ENCODE data around the gene NISCH. TPM values are rescaled to one million over a fixed set of nuclear protein-coding genes. Genes with fewer than 3 reads are reported as not detected.

NISCH gene
- total RNA-seq, 2 donors from 2014 or later, result 29.2 to 49.6 TPM

DNA sequence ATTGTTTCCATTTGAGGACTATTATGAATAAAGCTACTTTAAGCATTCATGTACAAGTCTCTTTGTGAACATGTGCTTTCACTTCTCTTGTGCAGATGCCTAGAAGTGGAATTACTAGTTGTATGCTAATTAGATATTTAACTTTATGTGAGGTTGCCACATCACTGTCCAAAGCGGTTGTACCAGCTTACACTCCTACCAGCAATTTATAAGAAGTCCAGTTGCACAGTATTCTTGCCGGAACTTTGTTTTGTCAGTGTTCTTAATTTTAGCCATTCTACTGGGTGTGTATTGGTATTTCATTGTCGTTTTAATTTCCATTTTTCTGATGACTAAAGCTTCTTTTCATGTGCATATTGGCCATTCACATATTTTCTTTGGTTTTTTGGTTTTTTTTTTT, 39.6 kb upstream of the NISCH start:
- DNase-seq (ENCODE audit: low spot score), result no peak
- peaks cover 0 to 24% of the 10 kb centered on the region in 2 donors for H3K4me1 ChIP-seq
- no peaks in the 10 kb centered on the region for H3K9me3 ChIP-seq
- H3K27me3 ChIP-seq, result no peaks in the 10 kb centered on the region
- H3K36me3 ChIP-seq, result no peaks in the 10 kb centered on the region
- no peak overlapping the region for H3K4me3 ChIP-seq
- no peak overlapping the region for H3K27ac ChIP-seq
- TF ChIP-seq, protein P1, sequence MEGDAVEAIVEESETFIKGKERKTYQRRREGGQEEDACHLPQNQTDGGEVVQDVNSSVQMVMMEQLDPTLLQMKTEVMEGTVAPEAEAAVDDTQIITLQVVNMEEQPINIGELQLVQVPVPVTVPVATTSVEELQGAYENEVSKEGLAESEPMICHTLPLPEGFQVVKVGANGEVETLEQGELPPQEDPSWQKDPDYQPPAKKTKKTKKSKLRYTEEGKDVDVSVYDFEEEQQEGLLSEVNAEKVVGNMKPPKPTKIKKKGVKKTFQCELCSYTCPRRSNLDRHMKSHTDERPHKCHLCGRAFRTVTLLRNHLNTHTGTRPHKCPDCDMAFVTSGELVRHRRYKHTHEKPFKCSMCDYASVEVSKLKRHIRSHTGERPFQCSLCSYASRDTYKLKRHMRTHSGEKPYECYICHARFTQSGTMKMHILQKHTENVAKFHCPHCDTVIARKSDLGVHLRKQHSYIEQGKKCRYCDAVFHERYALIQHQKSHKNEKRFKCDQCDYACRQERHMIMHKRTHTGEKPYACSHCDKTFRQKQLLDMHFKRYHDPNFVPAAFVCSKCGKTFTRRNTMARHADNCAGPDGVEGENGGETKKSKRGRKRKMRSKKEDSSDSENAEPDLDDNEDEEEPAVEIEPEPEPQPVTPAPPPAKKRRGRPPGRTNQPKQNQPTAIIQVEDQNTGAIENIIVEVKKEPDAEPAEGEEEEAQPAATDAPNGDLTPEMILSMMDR (IDR thresholded peaks at IDR 0.05), result no peak

GRCh38 chr3:52420388-52420787, 35.0 kb upstream of the NISCH start:
- Histone ChIP-seq H3K4me3 (no peak overlapping the region), H3K4me1 (no peaks in the 10 kb centered on the region), H3K9me3 (no peaks in the 10 kb centered on the region), H3K27me3 (no peaks in the 10 kb centered on the region), H3K36me3 (no peaks in the 10 kb centered on the region), H3K27ac (no peak overlapping the region)
- TF ChIP-seq, protein P1 (IDR thresholded peaks at IDR 0.05), result no peak
- no peak for DNase-seq (ENCODE audit: low spot score)

DNA sequence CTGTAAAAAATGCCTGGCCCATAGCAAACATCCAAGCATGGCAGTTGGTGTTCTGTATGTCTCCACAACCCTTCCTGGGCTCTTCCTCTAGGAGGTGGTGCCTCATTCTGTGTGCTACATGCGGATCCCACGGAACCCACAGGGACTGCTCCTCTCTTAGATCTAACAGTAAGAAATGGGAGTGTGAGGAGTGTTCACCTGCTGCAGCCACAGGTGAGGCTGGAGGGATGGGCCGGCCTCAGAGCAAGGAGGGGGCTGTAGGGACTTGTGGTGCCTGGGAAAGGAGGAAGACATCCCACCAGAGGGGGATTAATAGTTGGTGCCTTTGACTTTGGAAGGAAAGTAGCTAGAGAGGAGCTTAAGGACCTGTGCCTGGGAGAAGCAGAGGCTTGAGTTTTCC, 32.7 kb upstream of the NISCH start:
- H3K36me3 ChIP-seq, result no peaks in the 10 kb centered on the region
- H3K4me1 ChIP-seq, result no peaks in the 10 kb centered on the region
- no peak for DNase-seq (ENCODE audit: low spot score)
- H3K9me3 ChIP-seq, result no peaks in the 10 kb centered on the region
- no peak overlapping the region for H3K27ac ChIP-seq
- TF ChIP-seq, protein P1 (IDR thresholded peaks at IDR 0.05), result no peak
- no peak overlapping the region for H3K4me3 ChIP-seq
- no peaks in the 10 kb centered on the region for H3K27me3 ChIP-seq

GRCh38 chr3:52423173-52423572, 32.2 kb upstream of the NISCH start:
- no peaks in the 10 kb centered on the region for H3K9me3 ChIP-seq
- no peak overlapping the region for H3K27ac ChIP-seq
- TF ChIP-seq, protein P1 (IDR thresholded peaks at IDR 0.05), result no peak
- no peak for DNase-seq (ENCODE audit: low spot score)
- no peaks in the 10 kb centered on the region for H3K4me1 ChIP-seq
- H3K36me3 ChIP-seq, result no peaks in the 10 kb centered on the region
- no peak overlapping the region for H3K4me3 ChIP-seq
- H3K27me3 ChIP-seq, result no peaks in the 10 kb centered on the region

DNA sequence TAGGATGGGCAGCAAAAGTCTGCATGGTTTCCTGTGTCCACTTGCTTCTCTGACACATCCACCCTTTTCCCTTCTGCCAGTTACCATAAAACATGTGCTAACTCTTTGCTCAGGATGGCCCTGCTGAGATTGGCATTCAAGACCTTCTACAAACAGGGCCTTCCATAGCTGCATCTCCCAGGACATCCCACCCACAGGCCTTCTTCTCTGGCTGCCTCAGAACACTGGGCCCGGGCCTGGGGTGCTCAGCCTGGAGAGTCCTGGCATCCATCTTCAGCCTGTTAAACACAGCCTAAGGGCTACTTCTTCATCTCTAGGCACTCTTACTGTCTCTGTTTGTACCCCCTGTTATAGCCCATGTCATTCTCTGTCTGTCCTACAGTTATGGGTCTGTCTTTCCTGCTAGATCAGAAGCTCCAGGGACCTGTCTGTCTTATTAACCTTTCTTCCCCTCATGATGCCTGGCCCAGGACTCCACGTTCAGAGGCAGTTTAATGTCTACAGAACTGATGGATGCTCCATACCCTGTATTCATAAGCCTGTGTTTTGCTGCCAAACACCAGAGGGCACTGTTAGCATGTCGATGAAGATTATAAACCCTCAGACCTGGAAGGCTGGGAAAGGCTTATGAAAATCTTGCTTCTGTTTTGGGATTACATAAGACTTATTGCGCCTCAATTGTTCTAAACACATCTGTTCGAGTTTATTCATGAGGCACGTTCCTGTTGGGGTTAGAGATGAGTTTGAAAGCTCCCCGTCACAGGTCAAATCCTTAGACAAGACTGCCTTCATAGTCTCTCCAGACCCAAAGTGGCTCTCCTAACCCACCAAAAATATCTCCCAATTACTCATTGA, 27.0 kb upstream of the NISCH start:
- Histone ChIP-seq H3K4me1 (peaks cover 0 to 37% of the 10 kb centered on the region in 2 donors), H3K36me3 (no peaks in the 10 kb centered on the region), H3K9me3 (no peaks in the 10 kb centered on the region), H3K27ac (peak overlapping the region in 1 of 2 donors; percentile 10), H3K27me3 (no peaks in the 10 kb centered on the region), H3K4me3 (no peak overlapping the region)
- DNase-seq (ENCODE audit: low spot score), result no peak
- TF ChIP-seq, protein P1 (IDR thresholded peaks at IDR 0.05), result peak; percentile 26 to 80
